Measurements from ENCODE around the gene PARK7.
"Not testable (repeated sequence)": the region's sequence is repeated elsewhere in the genome, so short reads cannot be mapped to it uniquely, and the experiment has no call there.

Gene PARK7

DNA sequence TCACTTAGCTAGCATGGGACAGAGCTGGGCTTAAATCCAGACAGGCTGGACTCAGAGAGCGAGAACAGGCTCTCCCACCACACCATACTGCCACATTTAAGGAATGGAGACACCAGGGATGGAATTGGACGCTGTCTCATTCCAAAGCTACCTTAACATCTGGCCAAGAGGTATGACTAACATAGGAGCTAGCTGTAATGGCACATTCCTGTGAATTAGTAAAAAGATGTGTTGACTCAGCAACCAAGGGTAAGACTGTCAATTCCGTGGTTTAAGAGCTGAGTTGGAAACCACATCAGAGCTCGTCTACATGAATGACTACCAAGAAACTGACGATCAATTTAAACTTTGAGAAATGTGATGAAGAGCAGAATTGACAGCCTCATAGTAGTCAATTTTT lies 12.6 kb upstream of the PARK7 start:
- DNase-seq (ENCODE audit: low spot score), result no peak

DNA sequence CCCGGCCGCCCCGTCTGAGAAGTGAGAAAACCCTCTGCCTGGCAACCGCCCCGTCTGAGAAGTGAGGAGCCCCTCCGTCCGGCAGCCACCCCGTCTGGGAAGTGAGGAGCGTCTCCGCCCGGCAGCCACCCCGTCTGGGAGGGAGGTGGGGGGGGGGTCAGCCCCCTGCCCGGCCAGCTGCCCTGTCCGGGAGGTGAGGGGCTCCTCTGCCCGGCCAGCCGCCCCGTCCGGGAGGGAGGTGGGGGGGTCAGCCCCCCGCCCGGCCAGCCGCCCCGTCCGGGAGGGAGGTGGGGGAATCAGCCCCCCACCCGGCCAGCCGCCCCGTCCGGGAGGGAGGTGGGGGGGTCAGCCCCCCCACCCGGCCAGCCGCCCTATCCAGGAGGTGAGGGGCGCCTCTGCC lies 8.7 kb upstream of the PARK7 start:
- not testable (repeated sequence) for DNase-seq (ENCODE audit: low spot score)

- peak; percentile 48 for DNase-seq (ENCODE audit: low spot score)
Observed at GRCh38 chr1:7953850-7954609, 7.5 kb upstream of the PARK7 start.

- DNase-seq (ENCODE audit: low spot score), result no peak
Observed at GRCh38 chr1:7954683-7955082, 6.8 kb upstream of the PARK7 start.

- no peak for DNase-seq (ENCODE audit: low spot score)
Observed at GRCh38 chr1:7956218-7957032, 5.1 kb upstream of the PARK7 start.

DNA sequence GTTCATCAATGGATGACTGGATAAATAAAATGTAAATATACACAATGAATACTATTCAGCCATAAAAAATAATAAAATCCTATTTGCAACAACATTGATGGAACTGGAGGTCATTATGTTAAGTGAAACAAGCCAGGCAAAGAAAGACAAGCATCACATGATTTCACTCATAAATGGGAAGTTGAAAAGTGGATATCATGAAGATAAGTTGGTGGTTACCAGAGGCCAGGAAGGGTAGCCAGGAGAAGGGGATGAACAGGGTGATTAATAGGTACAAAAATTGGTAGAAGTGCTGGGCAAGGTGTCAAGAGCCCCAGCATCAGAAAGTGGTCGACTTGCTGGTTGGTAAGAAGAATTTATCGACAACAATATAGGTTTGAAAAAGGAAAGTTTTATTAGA lies 1.3 kb upstream of the PARK7 start:
- DNase-seq (ENCODE audit: low spot score), result no peak

DNA sequence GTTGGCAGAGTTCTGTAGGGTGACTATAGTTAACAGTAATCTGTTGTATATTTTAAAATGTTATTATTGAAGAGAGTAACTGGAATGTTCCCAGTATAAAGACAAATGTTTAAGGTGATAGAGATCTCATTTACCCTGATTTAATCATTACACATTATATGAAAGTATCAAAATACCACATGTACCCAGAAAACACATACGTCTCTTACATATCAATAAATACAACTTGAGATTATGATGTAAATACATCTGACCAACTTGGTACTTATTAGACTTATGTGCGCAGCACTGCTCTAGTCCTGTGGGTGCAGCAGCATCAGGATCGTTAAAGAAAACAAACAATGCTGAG lies 670 bp upstream of the PARK7 start:
- no peak for DNase-seq (ENCODE audit: low spot score)

DNA sequence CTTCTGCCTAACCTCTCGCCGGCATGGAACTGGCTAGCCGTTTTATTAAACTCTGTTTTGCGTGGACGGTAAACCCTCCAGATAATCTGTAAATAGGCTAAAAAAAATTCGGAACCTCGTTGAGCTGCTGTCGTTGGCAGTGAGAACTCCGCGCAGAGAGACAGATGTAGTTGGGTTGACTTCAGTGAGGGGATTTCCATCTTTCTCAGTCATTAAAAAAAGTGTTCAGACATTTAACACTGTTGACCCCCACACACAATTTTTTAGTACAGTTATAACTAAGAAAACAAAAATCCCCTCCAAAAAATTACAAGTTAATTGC lies 464 bp downstream of the PARK7 start:
- DNase-seq (ENCODE audit: low spot score), result no peak

- no peak for DNase-seq (ENCODE audit: low spot score)
Observed at GRCh38 chr1:7962636-7963377, 1.3 kb downstream of the PARK7 start.

DNA sequence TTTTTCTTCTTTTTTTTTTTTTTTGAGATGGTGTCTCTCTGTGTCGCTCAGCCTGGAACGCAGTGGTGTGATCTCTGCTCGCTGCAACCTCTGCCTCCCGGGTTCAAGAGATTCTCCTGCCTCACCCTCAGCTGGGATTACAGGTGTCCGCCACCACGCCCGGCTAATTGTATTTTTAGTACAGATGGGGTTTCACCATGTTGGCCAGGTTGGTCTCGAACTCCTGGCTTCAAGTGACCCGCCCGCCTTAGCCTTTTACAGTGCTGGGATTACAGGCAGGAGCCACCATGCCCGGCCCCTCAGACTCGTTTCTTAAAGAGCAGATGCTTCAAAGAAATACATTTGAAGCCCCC lies 1.8 kb downstream of the PARK7 start:
- DNase-seq (ENCODE audit: low spot score), result not testable (repeated sequence)

DNA sequence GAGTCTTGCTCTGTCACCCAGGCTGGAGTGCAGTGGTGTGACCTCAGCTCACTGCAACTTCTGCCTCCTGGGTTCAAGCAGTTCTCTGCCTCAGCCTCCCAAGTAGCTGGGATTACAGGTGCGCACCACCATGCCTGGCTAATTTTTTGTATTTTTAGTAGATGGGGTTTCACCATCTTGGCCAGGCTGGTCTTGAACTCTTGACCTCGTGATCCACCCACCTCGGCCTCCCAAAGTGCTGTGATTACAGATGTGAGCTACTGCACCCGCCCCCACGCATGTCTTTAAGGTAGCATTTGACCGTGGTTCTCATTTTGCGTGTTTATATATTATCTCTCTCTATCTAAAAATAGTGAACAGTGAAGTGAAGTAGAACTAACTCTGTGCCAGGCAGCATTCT lies 2.3 kb downstream of the PARK7 start:
- DNase-seq (ENCODE audit: low spot score), result not testable (repeated sequence)

DNA sequence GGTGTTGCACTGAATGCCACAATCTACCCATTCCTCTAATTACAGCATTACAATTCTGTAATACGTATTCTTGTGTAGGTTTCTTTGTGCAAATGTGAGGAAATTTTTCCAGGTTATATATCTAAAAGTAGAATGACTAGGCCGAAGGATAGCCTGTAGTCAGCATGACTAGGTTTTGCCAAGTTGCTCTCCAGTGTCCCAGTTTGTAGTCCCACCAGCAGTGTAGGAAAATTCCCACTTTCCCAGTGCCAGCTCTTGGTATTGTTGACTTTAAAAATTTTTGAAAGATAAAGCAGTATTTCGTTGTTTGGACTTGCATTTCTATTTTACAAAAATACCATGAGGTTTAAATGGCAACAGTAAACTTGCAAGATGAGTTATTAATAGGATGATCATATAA lies 3.0 kb downstream of the PARK7 start:
- DNase-seq (ENCODE audit: low spot score), result no peak

DNA sequence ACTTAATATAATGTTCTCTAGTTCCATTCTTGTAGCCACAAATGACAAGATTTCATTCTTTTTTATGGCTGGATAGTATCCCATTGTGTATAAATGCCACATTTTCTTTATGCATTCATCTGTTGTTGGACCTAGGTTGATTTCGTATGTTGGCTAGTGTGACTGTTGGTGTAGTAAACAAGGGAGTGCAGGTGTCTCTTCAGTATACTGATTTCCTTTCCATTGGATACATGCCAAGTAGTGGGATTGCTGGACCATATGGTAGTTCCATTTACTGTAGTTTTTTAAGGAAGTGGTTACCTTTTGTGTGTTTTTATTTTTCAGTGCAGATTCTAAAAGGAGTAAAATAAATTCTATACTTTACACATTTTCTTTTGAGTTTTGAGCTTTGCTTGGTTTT lies 5.7 kb downstream of the PARK7 start:
- no peak for DNase-seq (ENCODE audit: low spot score)

DNA sequence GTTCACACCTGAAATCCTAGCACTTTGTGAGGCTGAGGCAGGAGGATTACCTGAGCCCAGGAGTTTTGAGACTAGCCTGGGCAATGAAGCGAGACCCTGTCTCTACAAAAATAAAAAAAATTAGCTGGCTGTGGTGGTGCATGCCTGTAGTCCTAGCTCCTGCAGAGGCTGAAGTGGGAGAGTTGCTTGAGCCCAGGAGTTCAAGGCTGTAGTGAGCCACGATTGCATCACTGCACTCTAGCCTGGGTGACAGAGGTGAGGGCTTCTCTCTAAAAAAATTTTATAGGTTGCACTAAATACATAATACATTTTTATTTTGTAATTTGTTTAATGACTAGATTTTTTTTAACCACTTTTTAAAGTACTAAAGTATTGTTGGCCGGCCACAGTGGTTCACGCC lies 6.1 kb downstream of the PARK7 start:
- DNase-seq (ENCODE audit: low spot score), result no peak

GRCh38 chr1:7970246-7970645 lies 8.7 kb downstream of the PARK7 start:
- no peak for DNase-seq (ENCODE audit: low spot score)

DNA sequence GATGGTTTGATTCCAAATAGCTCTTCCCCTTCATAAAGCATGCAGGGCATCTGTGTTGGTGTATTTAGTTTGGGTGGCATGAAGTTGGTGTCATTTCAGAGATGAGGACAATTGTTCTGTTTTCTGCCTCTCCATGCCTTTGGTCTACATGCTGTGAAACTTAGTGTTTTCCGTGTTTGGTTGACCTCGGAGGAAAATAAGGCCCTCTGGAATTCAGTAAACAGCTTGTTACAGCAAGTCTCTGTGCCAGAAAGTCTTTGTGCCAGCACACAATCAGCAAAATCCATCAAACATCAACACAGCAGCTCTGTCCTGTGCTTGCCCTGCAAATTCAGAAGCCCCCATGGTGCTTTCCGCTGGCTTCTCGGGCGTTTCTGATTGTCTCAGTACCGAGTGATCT lies 9.5 kb downstream of the PARK7 start:
- no peak for DNase-seq (ENCODE audit: low spot score)

- no peak for DNase-seq (ENCODE audit: low spot score)
Observed at GRCh38 chr1:7972285-7972684, 10.8 kb downstream of the PARK7 start.

DNA sequence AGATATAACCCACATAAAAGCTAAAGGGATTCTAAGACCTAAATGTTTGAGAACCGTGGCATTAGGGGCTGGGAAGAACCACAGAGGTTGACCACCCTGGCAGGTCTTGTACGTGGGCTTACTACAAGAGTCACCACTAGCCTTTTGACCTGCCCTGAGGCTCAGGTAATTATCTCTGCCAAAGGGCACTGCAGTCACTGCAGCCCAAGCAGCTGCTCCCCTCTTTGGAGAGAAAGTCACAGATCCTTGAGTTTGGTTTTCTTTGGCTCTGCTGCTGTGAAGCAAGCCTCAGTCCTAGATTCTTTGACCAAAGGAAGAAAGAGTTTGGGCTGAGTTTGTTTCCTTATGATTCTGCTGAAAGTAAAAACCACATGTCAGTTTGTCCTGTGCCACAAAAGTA lies 11.6 kb downstream of the PARK7 start:
- no peak for DNase-seq (ENCODE audit: low spot score)

- DNase-seq (ENCODE audit: low spot score), result peak; percentile 71
Observed at GRCh38 chr1:7975212-7975865, 13.8 kb downstream of the PARK7 start.

DNA sequence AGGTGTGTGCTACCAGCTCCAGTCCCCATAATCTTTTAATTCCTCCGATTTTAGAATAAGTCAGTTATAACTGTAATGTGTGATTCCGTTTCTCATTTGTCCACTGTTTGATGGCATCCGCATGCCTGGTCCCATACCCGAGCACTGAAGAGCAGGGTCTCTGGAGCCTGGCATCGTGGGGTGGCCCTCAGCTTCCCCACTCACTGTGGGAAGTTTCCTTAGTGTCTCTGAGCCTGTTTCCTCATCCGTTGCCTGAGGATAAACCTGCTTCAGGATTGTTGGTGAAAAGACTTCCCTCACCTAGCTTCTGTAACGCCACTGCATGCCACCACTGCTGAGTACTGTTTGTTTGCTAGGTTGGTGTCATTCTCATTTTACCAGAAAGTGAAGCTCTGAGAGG lies 19.5 kb downstream of the PARK7 start:
- no peak for DNase-seq (ENCODE audit: low spot score)

DNA sequence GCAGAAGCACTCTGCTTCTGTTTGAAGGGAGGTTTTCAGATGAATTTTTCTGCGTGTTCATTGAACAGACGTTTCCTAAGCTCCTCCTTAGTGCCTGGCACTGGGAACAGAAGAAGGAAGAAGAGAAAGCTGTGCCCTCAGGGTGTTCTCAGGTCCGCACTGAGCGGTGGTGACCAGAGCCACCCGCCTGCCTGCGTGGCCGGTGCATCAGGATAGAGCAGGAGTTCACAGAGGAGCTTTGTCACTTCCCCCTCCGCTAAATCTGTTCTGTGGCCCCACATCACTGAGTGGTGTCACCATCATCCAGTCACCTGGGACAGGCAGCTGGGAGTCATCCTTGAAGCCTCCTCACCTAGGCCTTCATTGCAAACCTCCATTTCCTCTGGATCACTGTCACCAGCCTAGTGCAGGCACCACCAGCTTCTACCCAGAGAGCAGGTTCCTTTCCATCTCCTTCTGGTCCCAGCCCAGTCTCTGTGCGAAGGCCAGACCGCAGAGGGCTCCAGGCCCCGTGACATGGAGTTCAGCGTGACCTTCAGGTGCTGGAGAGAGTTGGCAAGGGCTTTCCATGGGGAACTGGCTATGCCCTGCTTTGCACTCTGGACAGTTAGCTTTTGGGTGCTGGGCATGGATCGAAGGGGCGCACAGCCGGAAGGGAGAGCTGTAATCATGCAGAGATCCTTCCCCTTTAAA lies 21.7 kb downstream of the PARK7 start:
- DNase-seq (ENCODE audit: low spot score), result no peak

DNA sequence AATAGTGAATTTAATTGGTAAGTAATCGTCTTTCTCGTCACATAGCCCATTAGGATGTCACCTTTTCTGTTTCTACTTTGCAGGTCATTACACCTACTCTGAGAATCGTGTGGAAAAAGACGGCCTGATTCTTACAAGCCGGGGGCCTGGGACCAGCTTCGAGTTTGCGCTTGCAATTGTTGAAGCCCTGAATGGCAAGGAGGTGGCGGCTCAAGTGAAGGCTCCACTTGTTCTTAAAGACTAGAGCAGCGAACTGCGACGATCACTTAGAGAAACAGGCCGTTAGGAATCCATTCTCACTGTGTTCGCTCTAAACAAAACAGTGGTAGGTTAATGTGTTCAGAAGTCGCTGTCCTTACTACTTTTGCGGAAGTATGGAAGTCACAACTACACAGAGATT lies 23.3 kb downstream of the PARK7 start:
- DNase-seq (ENCODE audit: low spot score), result no peak
